Activated CD4-positive, alpha-beta T cell treated with anti-CD3 and anti-CD28 coated beads, Interleukin-2, amount 10 ng/mL, durations not matched to agents 7 days and 5 days (primary cell): ENCODE measurements around the gene LHX8. TPM values are rescaled to one million over a fixed set of nuclear protein-coding genes. Genes with fewer than 3 reads are reported as not detected.
"Not testable (repeated sequence)": the region's sequence is repeated elsewhere in the genome, so short reads cannot be mapped to it uniquely, and the experiment has no call there.

Experiments
- CTCF ChIA-PET: fragments of 350-600 bp; sonication (Branson Sonifier 250); formaldehyde crosslinking; loops from one replicate; lab custom pipeline; 2021; ENCODE audit warnings: antibody characterized with exemption; lab: Charles Lee
- POLR2A ChIA-PET: fragments of 350-600 bp; sonication (Branson Sonifier 250); formaldehyde crosslinking; loops from one replicate; lab custom pipeline; 2021; ENCODE audit warnings: antibody characterized with exemption; lab: Charles Lee
- DNase-seq: peaks from one replicate; pipeline ENCODE4 v3.0.0-alpha.2; 2020
- H3K27ac Mint-ChIP-seq: one replicate; pipeline ENCODE4 v1.8.0; 2021; ENCODE audit warnings: mild to moderate bottlenecking, moderate library complexity, mixed read lengths
- H3K27me3 Mint-ChIP-seq: one replicate; pipeline ENCODE4 v1.8.0; 2021; ENCODE audit warnings: mixed read lengths
- H3K36me3 Mint-ChIP-seq: one replicate; pipeline ENCODE4 v1.8.0; 2021; ENCODE audit warnings: low read depth, mixed read lengths
- H3K4me1 Mint-ChIP-seq: one replicate; pipeline ENCODE4 v1.8.0; 2021; ENCODE audit warnings: mixed read lengths
- H3K4me3 Mint-ChIP-seq: one replicate; pipeline ENCODE4 v1.8.0; 2021; ENCODE audit warnings: mild to moderate bottlenecking, moderate library complexity, mixed read lengths
- H3K9me3 Mint-ChIP-seq: one replicate; pipeline ENCODE4 v1.8.0; 2021; ENCODE audit warnings: mixed read lengths
- total RNA-seq, 2 experiments: library from RNA; stranded (reverse); gene quantifications; one replicate each; pipeline ENCODE4 v1.2.3, GENCODE V29; 2021

LHX8 gene
- total RNA-seq, 2 experiments from 2014 or later: not detected

DNA sequence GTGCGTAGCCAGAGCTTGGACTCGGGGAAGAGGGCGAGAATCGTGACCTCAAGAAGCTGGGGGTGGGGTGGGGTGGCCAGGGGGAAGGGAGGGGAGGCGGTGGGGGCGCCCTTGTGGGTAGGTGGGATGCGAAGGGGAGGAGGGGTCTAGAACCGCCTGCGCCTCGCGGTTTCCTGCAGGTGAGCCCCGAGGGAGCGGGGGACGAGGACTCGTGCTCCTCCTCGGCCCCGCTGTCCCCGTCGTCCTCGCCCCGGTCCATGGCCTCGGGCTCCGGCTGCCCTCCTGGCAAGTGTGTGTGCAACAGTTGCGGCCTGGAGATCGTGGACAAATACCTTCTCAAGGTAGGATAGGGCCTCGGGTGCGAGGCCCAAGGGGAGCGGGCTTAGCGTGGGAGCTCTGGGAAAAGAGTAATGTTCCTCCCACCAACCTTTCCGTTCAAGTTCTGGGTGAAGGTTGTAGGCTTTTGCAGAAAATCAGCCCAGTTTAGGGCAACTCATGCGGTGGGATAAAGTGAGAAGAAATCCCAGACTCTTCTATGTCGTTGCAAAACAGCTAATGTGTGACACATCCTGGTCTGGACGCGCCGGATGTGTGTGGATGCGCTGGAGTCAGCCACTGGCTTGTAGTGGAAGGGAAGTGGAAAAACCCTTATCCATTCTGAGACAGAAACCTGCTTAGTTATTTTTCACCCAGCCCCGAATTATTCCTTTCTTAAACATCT, 2.9 kb downstream of the LHX8 start:
- POLR2A ChIA-PET: no interaction called here
- Mint-ChIP-seq H3K36me3 (peaks cover 11% of the 10 kb centered on the region), H3K9me3 (peaks cover 11% of the 10 kb centered on the region), H3K4me3 (no peak overlapping the region), H3K4me1 (peaks cover 11% of the 10 kb centered on the region), H3K27ac (no peak overlapping the region), H3K27me3 (peaks cover 74% of the 10 kb centered on the region)
- CTCF ChIA-PET: no interaction called here
- no peak for DNase-seq

DNA sequence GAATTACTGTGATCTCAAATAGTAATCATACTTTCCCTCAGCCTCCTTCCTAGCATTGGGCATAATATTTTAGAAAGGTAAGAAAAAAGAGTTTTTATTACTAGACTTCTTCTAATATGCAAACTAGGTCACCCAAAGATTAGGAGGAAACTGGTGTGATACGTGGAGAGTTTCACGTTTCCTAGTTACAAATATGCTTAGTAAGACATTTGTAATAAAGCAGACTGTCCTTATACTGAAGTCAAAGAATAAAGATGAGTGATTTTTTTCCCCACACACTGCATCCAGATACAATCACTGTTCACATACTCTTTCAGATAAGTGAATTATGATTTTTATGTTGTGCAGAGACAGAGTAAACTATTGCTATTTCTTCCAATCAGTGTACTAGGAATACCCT, 17.9 kb downstream of the LHX8 start:
- CTCF ChIA-PET: no interaction called here
- Mint-ChIP-seq H3K4me1 (no peaks in the 10 kb centered on the region), H3K27ac (no peak overlapping the region), H3K27me3 (no peaks in the 10 kb centered on the region), H3K36me3 (no peaks in the 10 kb centered on the region), H3K4me3 (no peak overlapping the region), H3K9me3 (no peaks in the 10 kb centered on the region)
- no peak for DNase-seq
- POLR2A ChIA-PET: no interaction called here

DNA sequence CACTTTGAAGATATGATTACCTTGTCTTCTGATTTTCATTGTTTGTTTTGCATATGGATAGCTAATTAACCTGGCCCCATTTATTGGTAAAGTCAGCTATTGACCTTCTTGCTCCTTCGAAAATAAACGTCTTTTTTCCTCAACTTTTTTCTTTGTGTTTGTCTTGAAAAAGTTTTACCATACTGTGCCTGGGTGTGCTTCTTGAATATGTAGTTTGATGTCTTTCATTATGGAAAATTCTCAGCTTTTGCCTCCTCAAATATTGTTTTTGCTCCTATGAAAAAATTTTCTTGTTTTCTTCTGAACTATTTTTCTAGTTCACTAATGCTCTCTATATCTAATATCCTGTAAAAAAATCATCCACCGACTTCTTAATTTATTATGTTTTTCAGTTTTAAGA, 25.0 kb downstream of the LHX8 start:
- Mint-ChIP-seq H3K27ac (no peak overlapping the region), H3K4me1 (no peaks in the 10 kb centered on the region), H3K9me3 (no peaks in the 10 kb centered on the region), H3K27me3 (peaks cover 3% of the 10 kb centered on the region), H3K36me3 (no peaks in the 10 kb centered on the region), H3K4me3 (no peak overlapping the region)
- CTCF ChIA-PET: no interaction called here
- no peak for DNase-seq
- POLR2A ChIA-PET: no interaction called here

DNA sequence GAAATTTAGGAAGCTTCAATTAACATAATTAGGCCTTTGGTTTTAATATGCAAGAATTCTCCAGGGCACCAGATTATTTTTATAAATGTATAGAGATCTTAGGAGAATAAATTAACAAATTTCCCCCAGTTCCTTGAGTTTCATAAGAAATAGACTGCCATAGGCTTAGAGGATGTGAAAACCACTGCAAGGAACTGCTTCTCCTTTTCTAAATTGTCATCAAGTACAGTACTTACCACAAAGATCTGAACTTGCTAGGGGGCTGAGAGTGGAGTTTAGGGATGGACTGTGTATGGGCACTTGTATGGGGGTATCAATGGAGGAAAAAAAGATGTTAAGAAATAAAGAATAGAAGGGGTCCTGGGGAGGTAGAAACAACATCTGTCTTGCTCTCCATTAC, 31.1 kb downstream of the LHX8 start:
- Mint-ChIP-seq H3K4me3 (no peak overlapping the region), H3K9me3 (no peaks in the 10 kb centered on the region), H3K36me3 (no peaks in the 10 kb centered on the region), H3K27me3 (no peaks in the 10 kb centered on the region), H3K4me1 (no peaks in the 10 kb centered on the region), H3K27ac (no peak overlapping the region)
- DNase-seq: no peak
- ChIA-PET CTCF (no interaction called here), POLR2A (no interaction called here)

DNA sequence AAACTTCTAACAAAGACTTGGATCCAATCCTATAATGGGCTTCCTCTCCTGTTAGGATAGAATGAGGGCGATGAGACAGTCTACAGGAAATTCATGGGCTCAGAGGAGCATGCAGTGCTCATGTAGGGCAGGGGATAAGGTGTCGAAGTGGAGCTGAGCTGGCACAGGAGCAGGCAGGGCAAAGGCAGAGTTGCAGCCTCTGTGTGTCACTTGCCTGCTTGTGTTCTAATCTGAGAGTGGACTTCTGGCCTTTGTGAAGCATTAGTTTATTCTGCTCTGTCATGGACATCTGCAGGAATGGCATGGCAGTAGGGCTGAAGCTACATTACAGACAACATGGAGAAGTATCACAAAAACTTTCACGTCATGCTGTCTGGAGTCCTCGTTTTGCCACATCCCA, 32.6 kb downstream of the LHX8 start:
- no peaks in the 10 kb centered on the region for H3K4me1 Mint-ChIP-seq
- no peak for DNase-seq
- H3K27ac Mint-ChIP-seq: no peak overlapping the region
- ChIA-PET CTCF (no interaction called here), POLR2A (no interaction called here)
- H3K4me3 Mint-ChIP-seq: no peak overlapping the region
- H3K9me3 Mint-ChIP-seq: no peaks in the 10 kb centered on the region
- H3K36me3 Mint-ChIP-seq: no peaks in the 10 kb centered on the region
- no peaks in the 10 kb centered on the region for H3K27me3 Mint-ChIP-seq

DNA sequence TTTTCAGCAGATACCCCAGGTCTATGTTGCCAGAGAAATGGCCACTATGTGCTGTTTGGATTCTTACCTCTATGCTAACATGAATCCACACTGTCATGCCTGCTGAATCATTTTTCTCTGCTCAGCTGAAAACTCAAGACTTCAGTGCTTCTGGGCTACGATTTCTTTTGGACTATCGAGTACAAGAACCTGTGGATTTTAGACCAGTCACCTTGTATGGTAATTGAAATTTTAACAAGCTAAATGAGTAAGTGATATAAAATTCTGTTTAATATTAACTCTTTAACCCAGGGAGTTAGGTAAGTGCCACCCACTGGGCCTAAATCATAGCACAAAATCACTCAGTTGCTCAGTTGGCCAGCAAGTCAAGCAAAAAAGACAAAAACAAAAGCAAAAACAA, 35.8 kb downstream of the LHX8 start:
- no peaks in the 10 kb centered on the region for H3K27me3 Mint-ChIP-seq

DNA sequence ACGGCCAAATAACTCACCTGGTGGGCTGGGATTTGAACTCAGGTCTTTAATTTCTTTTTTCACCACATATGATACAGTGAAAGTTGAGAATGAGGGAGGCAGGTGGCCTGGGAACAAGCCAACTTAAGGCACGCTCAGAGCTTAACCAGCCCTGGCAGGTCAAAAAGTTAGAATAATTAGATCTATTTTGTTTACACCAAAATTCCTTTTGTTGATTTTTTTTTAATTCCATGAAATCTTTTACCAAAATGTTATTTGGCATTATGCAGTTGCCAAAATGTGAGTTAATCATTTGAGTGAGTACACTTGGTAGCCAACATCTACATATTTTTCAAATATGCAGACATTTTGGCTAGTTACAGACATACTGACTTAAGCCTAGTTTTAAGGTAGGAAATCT, 36.8 kb downstream of the LHX8 start:
- no peak for DNase-seq
- Mint-ChIP-seq H3K27ac (no peak overlapping the region), H3K4me1 (no peaks in the 10 kb centered on the region), H3K36me3 (no peaks in the 10 kb centered on the region), H3K9me3 (no peaks in the 10 kb centered on the region), H3K4me3 (no peak overlapping the region), H3K27me3 (no peaks in the 10 kb centered on the region)
- CTCF ChIA-PET: interaction anchor here (1.0 kb wide), 1 partner anchor 12 kb away, joined by 3 read pairs; no protein-coding TSS in a partner anchor
- POLR2A ChIA-PET: no interaction called here

More for the DNA sequence above, 35.8 kb downstream of the LHX8 start:
- no peaks in the 10 kb centered on the region for H3K36me3 Mint-ChIP-seq
- POLR2A ChIA-PET: no interaction called here
- CTCF ChIA-PET: no interaction called here
- H3K4me3 Mint-ChIP-seq: no peak overlapping the region
- H3K4me1 Mint-ChIP-seq: no peaks in the 10 kb centered on the region
- no peaks in the 10 kb centered on the region for H3K9me3 Mint-ChIP-seq
- no peak for DNase-seq
- no peak overlapping the region for H3K27ac Mint-ChIP-seq

DNA sequence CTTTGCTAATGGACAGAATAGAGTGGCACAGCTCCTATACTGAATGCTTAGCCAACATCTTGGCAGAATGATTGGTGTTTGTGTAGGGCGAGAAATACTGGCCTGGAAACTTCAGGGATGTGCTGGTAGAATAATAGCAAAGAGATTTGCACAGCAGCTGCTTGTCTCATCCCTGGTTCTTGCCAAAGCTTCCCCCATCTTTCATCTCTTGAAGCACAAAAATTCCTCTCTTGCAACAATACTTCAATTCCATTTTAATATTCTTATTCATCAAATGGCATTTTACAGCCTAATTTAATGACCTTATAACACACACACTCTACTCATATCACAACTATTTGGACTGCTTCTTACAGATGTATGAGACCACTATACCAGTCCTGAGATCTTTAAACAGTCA, 37.7 kb downstream of the LHX8 start:
- H3K4me1 Mint-ChIP-seq: no peaks in the 10 kb centered on the region
- POLR2A ChIA-PET: no interaction called here

DNA sequence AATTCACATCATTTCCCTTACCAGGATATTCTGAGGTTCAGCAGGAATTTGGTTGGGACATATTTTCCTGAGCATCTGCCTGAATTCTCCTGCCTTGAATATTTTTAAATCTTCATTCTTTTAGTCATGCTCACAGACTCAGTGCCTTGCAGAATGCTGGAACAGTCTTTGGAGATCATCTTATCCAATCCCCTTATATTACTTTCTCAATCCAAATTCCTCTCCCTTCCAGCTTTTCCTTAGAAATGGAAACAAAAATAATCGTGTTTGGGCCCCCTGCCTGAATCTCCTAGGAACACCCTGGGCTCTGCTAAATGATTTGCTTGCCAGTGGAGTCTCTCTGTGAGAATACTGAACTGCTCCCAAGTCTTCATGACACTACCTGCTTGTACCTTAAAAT, 38.4 kb downstream of the LHX8 start:
- ChIA-PET POLR2A (no interaction called here), CTCF (interaction anchor here (0.6 kb wide), 1 partner anchor 31 kb away, joined by 3 read pairs; no protein-coding TSS in a partner anchor)
- no peak overlapping the region for H3K4me3 Mint-ChIP-seq
- H3K4me1 Mint-ChIP-seq: no peaks in the 10 kb centered on the region
- no peak overlapping the region for H3K27ac Mint-ChIP-seq
- no peaks in the 10 kb centered on the region for H3K9me3 Mint-ChIP-seq
- no peak for DNase-seq
- no peaks in the 10 kb centered on the region for H3K36me3 Mint-ChIP-seq
- H3K27me3 Mint-ChIP-seq: no peaks in the 10 kb centered on the region

More for the DNA sequence above, 37.7 kb downstream of the LHX8 start:
- H3K9me3 Mint-ChIP-seq: no peaks in the 10 kb centered on the region
- no peak for DNase-seq
- no peak overlapping the region for H3K4me3 Mint-ChIP-seq
- no peak overlapping the region for H3K27ac Mint-ChIP-seq
- H3K27me3 Mint-ChIP-seq: no peaks in the 10 kb centered on the region
- H3K36me3 Mint-ChIP-seq: no peaks in the 10 kb centered on the region
- CTCF ChIA-PET: interaction anchor here (1.0 kb wide), 1 partner anchor 11 kb away, joined by 3 read pairs; no protein-coding TSS in a partner anchor

DNA sequence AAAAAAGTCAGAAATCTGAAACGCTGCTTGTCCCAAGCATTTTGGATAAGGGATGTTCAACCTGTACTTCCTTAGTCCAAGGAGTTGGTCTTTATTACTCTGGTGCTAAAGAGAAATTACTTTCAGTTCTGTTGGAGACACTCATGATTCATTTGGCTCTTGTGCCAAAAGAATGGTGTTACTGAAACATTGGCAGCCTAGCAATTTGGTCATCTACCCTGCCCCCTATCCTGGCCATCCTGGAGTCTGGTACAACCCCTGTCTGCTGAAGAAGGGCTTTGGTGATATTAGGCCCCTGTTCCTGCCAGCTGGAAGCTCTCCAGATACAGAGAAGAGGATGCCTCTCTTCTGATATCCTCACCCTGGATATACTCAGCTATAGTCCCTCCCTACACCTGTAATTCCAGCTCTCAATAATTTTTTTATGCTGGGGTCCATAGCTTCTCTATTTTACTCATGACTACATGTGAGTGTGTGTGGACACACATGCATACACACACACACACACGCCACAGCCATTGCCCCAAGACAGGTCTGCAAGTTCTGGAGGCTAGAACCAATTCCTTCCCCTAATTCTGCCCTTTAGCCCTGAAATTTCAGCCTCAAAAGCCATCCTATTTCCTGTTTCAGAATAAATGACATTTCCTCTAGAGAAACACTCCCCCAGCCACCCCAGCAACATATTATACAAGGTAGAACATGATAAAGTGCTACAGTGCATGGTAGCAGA, 40.0 kb downstream of the LHX8 start:
- DNase-seq: no peak
- Mint-ChIP-seq H3K27ac (no peak overlapping the region), H3K4me1 (no peaks in the 10 kb centered on the region), H3K9me3 (no peaks in the 10 kb centered on the region), H3K27me3 (no peaks in the 10 kb centered on the region), H3K36me3 (no peaks in the 10 kb centered on the region), H3K4me3 (no peak overlapping the region)
- ChIA-PET POLR2A (no interaction called here), CTCF (no interaction called here)

DNA sequence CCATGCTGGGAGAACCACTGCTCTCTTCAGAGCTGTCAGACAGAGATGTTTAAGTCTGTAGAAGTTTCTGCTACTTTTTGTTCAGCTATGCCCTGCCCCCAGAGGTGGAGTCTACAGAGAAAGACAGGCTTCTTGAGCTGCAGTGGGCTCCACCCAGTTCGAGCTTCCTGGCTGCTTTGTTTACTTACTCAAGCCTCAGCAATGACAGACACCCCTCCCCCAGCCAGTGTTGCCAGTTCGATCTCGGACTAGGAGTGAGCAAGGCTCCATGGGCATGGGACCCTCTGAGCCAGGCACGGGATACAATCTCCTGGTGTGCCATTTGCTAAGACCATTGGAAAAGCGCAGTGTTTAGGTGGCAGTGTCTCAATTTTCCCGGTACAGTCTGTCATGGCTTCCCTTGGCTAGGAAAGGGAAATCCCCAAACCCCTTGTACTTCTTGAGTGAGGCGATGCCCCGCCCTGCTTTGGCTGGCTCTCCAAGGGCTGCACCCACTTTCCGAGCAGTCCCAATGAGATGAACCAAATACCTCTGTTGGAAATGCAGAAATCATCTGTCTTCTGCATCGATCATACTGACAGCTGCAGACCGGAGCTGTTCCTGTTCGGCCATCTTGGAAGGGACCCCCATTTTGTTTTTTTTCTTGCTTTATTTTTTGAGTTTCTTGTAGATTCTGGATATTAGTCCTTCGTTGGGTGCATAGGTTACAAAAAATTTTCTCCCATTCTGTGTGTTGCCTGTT, 47.2 kb downstream of the LHX8 start:
- H3K4me1 Mint-ChIP-seq, CTCF ChIA-PET, H3K36me3 Mint-ChIP-seq, H3K27ac Mint-ChIP-seq, H3K27me3 Mint-ChIP-seq, H3K9me3 Mint-ChIP-seq, H3K4me3 Mint-ChIP-seq, DNase-seq, POLR2A ChIA-PET: not testable (repeated sequence)

DNA sequence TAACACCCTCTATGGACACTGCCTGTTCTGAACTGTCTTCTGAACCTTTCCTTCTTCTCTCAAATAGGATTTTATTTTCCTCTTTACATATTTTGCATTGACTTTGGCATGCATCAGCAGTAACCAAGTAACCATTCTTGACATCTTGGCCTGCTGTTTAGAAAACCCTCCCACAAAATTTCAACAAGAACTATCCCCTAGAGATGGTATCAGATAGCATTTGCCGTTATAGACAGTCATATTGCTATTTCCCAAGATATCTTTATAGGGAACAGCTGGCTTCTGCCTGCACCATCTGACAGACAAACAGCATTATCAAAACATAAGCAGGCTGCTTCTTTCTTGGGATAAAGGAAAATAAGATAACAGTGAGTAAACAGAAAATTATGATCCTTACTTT, 54.7 kb downstream of the LHX8 start:
- no peak overlapping the region for H3K27ac Mint-ChIP-seq
- no peak for DNase-seq
- ChIA-PET CTCF (no interaction called here), POLR2A (no interaction called here)
- no peaks in the 10 kb centered on the region for H3K4me1 Mint-ChIP-seq
- no peaks in the 10 kb centered on the region for H3K36me3 Mint-ChIP-seq
- no peaks in the 10 kb centered on the region for H3K9me3 Mint-ChIP-seq
- no peak overlapping the region for H3K4me3 Mint-ChIP-seq
- H3K27me3 Mint-ChIP-seq: no peaks in the 10 kb centered on the region

DNA sequence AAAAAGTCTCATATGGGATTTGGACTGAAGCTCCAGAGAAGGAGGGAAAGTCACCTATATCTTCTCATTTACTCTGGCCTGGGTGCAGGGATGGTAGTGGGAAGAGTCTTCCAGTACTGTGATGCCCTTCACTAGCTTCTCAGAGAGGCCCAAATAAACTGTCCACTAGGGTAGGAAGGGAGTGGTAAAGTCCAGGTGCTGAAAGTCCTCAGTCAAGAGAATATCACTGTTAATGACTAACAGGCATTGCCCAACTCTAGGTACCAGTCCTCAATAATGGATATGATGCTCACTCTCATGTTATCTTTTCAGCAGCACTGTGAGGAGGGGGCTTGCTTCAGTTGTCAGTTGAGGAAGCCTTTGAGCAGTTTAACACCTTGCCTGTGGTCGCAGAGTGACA, 64.0 kb downstream of the LHX8 start:
- Mint-ChIP-seq H3K27me3 (peaks cover 2% of the 10 kb centered on the region), H3K4me3 (no peak overlapping the region), H3K27ac (no peak overlapping the region), H3K4me1 (no peaks in the 10 kb centered on the region), H3K9me3 (no peaks in the 10 kb centered on the region), H3K36me3 (no peaks in the 10 kb centered on the region)
- DNase-seq: no peak
- CTCF ChIA-PET: no interaction called here
- POLR2A ChIA-PET: no interaction called here
